SK-N-MC (cell line): Measurements from ENCODE around the gene SH3PXD2A.

ENCODE experiments used
- DNase-seq: peaks from one replicate; pipeline ENCODE4 v3.0.0-alpha.2; 2011; ENCODE audit warnings: low read depth, low spot score
- H3K27ac ChIP-seq: fragments of 200-600 bp; sonication (generic); 2 replicates; pipeline ENCODE4 v1.5.1; 2016; ENCODE audit warnings: mixed run types
- H3K36me3 ChIP-seq: fragments of 200-600 bp; sonication (generic); 2 replicates; pipeline ENCODE4 v1.6.1; 2017; ENCODE audit warnings: antibody characterized with exemption, low read length, mixed read lengths; ENCODE audit not compliant: insufficient read depth
- H3K4me3 ChIP-seq: fragments of 200-600 bp; sonication (generic); 2 replicates; pipeline ENCODE4 v1.5.1; 2016
- H3K9ac ChIP-seq: fragments of 200-600 bp; sonication (generic); 2 replicates; pipeline ENCODE4 v1.8.0; 2017; ENCODE audit warnings: mixed run types, mixed read lengths; ENCODE audit not compliant: insufficient read length
- H3K9me3 ChIP-seq: fragments of 200-600 bp; sonication (generic); 2 replicates; pipeline ENCODE4 v1.6.1; 2017; ENCODE audit warnings: low read depth, mild to moderate bottlenecking, antibody characterized with exemption, low read length, moderate library complexity, mixed read lengths
- EZH2 ChIP-seq: fragments of 200-600 bp; sonication (generic); IDR thresholded peaks from one replicate; pipeline ENCODE4 v1.6.1; 2017; ENCODE audit warnings: antibody characterized with exemption
- FOXP2 ChIP-seq: optimal IDR thresholded peaks from 2 replicates; pipeline ENCODE3; 2011; ENCODE audit warnings: mild to moderate bottlenecking, moderate library complexity; ENCODE audit not compliant: insufficient read depth; ENCODE audit errors: extremely low read length, control extremely low read depth
- POLR2AphosphoS5 ChIP-seq: IDR thresholded peaks from 2 replicates; pipeline ENCODE4 v1.6.1; 2012; ENCODE audit warnings: mild to moderate bottlenecking, low read depth, low read length, borderline replicate concordance

SH3PXD2A gene

DNA sequence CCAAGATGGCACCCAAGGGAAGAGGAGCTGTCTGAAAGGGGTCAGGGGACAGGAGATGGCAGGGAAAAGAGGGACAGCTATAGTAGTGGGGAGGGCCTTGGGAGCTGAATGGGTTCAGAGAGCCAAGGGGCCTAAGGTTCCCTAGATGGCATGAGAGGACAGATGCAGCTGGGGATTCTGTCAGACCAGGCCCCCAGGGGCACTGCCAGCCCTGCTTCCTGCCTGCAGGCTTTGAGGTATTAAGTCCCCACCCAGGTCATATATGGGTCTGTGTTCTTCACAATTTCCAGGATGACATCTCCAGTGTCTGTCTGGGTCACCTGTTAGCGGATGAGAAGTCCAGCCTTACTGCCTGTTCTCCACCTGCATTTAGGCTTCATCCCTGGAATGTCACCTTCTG is 305.1 kb downstream of the SH3PXD2A start:
- Histone ChIP-seq H3K27ac (no peak overlapping the region), H3K9me3 (no peaks in the 10 kb centered on the region), H3K9ac (no peak overlapping the region), H3K4me3 (no peak overlapping the region), H3K36me3 (no peaks in the 10 kb centered on the region)
- no peak for DNase-seq
- TF ChIP-seq POLR2AphosphoS5 = no peak

DNA sequence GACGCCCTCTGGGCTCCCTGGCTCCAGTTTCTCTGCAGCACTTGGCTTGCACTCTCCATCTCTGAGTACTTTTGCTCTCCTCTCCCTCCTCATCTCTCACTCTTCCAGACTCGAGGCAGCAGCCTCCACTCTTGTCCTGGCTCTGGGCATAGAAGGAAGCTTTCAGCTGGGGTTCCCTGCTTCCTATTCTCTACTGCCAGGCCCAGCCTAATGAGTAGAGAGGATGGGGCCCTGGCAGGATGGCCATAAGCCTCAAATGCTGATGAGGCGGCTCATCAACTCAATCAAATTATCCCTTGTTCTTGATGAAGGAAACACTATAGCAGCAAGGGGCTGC is 306.1 kb downstream of the SH3PXD2A start:
- Histone ChIP-seq H3K9me3 (no peaks in the 10 kb centered on the region), H3K36me3 (no peaks in the 10 kb centered on the region), H3K9ac (no peak overlapping the region), H3K4me3 (no peak overlapping the region), H3K27ac (no peak overlapping the region)
- TF ChIP-seq FOXP2 (no peak), POLR2AphosphoS5 (no peak), EZH2 (no peak)
- DNase-seq = no peak

DNA sequence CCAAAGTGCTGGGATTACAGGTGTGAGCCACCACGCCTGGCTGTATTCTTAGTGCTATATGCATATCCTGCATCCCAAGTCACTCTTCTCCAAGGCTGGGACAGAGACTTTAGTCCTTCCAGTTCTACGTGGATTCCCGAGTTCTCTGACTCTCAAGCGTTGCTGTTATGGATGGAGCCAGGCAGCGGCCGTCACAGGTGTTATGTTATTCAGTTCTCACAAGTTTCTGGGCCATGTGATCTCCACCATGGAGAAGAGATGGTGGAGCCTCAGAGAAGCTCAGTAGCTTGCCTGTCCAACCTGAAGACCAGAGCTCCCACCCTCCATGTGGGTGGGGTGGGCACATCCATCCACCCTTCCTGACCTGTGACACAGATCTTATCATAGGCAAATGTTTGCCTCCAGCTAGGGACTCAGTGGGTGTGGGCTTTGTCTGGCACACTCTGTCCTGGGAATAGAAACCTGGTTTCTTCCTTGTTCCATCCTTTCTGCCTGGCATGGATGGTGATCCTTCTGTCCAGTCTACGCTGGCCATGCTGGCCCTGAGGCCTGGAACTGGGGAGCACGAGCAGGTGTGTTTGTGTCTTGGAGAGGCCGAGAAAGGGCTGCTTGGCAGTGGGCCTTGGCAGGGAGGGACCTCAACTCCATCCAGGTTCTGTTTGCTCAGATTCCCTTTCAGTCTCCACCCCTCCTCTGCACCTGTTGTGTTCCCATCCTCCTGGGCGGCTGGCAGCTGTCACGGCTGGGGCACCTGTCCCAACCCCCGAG is 306.6 kb downstream of the SH3PXD2A start:
- no peak for DNase-seq
- Histone ChIP-seq H3K4me3 (no peak overlapping the region), H3K36me3 (no peaks in the 10 kb centered on the region), H3K9ac (no peak overlapping the region), H3K9me3 (no peaks in the 10 kb centered on the region), H3K27ac (no peak overlapping the region)
- TF ChIP-seq EZH2 (no peak), FOXP2 (no peak), POLR2AphosphoS5 (no peak)

DNA sequence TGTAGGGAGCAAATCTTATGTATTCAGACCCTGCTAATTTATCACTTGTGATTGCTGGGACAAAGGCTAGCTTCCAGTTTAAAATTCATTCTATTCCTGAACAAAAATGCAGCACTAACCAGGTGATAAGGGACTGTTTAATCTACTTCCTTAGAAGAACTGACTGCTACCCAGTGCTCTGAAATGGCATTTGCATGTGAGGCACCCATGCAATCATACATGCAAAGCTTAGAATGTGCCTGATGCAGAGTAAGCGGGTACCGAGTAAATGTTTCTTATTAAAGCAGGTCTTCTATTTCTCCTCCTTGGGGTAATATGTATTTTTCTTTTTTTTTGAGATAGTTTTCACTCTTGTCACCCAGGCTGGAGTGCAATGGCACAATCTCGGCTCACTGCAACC is 307.4 kb downstream of the SH3PXD2A start:
- no peaks in the 10 kb centered on the region for H3K36me3 ChIP-seq
- no peak overlapping the region for H3K4me3 ChIP-seq
- TF ChIP-seq POLR2AphosphoS5 = no peak
- TF ChIP-seq FOXP2 = no peak
- no peak for TF ChIP-seq EZH2
- no peak overlapping the region for H3K9ac ChIP-seq
- no peak for DNase-seq
- no peak overlapping the region for H3K27ac ChIP-seq
- H3K9me3 ChIP-seq = no peaks in the 10 kb centered on the region

DNA sequence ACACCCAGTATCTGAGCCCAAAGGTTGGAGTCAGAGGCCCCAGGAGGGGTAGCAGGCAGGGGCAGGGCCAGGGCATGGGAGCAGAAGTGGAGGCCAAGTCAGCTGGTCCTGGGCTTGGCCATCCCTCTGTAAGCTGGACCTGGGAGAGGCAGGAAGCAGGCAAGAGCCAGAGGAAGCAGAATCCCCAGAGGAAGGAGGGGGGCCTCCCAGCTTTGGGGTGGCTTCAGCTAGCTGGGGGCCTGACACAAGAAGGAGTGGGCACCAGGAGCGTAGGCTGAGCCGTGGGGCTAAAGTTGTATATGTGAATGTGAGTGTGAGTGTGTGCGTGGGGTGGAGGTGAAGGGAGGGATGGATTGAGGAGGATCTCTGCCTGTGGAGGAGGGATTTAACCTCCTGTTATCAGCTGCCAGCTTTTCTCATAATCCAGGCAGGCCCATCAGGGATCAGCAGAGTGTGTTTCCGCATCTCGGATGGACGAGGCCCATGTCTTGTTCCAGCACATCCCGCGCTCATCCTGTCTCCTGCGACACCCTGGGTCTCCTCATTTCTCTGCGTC is 307.9 kb downstream of the SH3PXD2A start:
- Histone ChIP-seq H3K4me3 (no peak overlapping the region), H3K9ac (no peak overlapping the region), H3K9me3 (no peaks in the 10 kb centered on the region), H3K36me3 (no peaks in the 10 kb centered on the region), H3K27ac (no peak overlapping the region)
- no peak for TF ChIP-seq POLR2AphosphoS5
- TF ChIP-seq FOXP2 = no peak
- TF ChIP-seq EZH2 = no peak
- no peak for DNase-seq

DNA sequence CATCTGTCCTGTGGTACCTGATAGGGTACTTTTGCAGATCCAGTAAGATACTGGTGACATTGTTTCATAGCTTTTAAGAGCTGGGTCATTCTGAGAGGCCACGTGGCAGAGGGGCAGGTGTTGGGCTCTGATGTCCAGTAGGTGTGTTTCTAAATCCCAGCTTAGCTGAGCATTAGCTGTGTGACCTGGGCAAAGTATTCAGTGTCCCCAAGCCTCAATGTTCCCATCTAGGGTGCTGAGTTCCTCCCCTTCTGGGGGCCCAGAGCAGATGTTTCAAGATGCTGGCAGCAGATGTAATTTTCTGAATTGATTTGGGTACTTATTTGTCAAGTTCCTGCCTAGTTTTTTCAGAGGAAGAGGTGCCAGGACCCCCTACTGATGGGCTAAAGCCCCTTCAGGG is 309.0 kb downstream of the SH3PXD2A start:
- no peak overlapping the region for H3K9ac ChIP-seq
- no peak overlapping the region for H3K4me3 ChIP-seq
- no peak overlapping the region for H3K27ac ChIP-seq
- no peak for TF ChIP-seq EZH2
- TF ChIP-seq POLR2AphosphoS5 = no peak
- TF ChIP-seq FOXP2 = no peak
- H3K9me3 ChIP-seq = no peaks in the 10 kb centered on the region
- DNase-seq = no peak
- no peaks in the 10 kb centered on the region for H3K36me3 ChIP-seq

DNA sequence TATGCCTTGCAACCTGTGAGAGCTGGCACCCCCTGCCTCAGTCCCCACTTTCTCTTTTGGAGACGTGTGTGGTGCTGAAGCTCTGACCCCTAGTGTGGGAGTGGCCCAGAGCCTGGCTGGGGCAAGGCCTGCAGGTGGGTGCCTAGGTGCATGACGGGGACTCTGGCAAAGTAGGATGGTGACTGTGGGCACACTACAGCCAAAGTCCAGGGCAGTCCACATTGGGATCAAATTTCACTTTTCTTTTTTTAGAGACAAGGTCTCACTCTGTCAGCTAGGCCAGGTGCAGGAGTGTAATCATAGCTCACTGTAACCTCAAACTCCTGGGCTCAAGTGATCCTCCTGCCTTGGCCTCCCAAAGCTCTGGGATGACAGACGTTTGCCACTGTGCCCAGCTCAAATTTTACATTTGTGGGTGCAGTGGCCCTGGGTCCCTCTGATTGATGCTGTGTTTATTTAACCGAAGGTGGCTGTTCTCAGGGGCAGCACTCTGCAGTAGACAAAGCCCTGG is 309.6 kb downstream of the SH3PXD2A start:
- no peaks in the 10 kb centered on the region for H3K9me3 ChIP-seq
- no peak overlapping the region for H3K4me3 ChIP-seq
- DNase-seq = no peak
- no peak overlapping the region for H3K27ac ChIP-seq
- H3K9ac ChIP-seq = no peak overlapping the region
- TF ChIP-seq POLR2AphosphoS5 = no peak
- TF ChIP-seq EZH2 = no peak
- TF ChIP-seq FOXP2 = no peak
- H3K36me3 ChIP-seq = no peaks in the 10 kb centered on the region

DNA sequence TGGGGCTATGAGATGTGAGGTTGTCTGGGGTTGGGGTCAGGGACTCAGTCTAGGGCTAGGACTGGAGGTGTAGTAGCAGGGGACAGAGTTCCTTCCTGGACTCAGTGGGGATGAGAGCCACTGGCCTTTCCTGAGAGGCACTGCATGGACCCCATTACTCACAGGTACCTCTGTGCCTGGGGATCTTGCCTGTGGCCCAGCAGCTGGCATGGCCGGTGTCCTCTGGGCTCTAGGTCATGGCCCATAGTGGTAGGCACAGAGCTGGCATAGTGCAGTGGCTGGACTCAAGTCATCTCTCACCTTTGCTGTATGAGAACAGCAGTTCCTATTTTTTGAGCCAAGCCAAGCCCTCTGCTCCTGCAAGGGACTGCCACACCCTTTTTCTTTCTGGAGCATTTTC is 310.0 kb downstream of the SH3PXD2A start:
- no peaks in the 10 kb centered on the region for H3K9me3 ChIP-seq
- H3K9ac ChIP-seq = no peak overlapping the region
- DNase-seq = no peak
- H3K27ac ChIP-seq = no peak overlapping the region
- TF ChIP-seq POLR2AphosphoS5 (no peak), EZH2 (no peak), FOXP2 (no peak)
- H3K36me3 ChIP-seq = no peaks in the 10 kb centered on the region
- no peak overlapping the region for H3K4me3 ChIP-seq
